Ishikawa (cell line): ENCODE measurements around the gene KISS1R.
A peak's percentile ranks its signal among the peaks of the same experiment; 100 is the strongest.

ENCODE experiments used
- CEBPB ChIP-seq: IDR thresholded peaks from 2 replicates; pipeline ENCODE4 v1.6.1; 2012
- CREB1 ChIP-seq: IDR thresholded peaks from 2 replicates; pipeline ENCODE4 v1.6.1; 2012; ENCODE audit warnings: low read depth
- EGR1 ChIP-seq: IDR thresholded peaks from 2 replicates; pipeline ENCODE4 v1.6.1; 2012
- EP300 ChIP-seq: IDR thresholded peaks from 2 replicates; pipeline ENCODE4 v1.6.1; 2012; ENCODE audit warnings: borderline replicate concordance
- FOXM1 ChIP-seq: IDR thresholded peaks from 2 replicates; pipeline ENCODE4 v1.6.1; 2012; ENCODE audit warnings: low read depth, borderline replicate concordance
- NFIC ChIP-seq: IDR thresholded peaks from 2 replicates; pipeline ENCODE4 v1.6.1; 2012
- RAD21 ChIP-seq: IDR thresholded peaks from 2 replicates; pipeline ENCODE4 v1.6.1; 2012; ENCODE audit warnings: low read depth
- TAF1 ChIP-seq: IDR thresholded peaks from 2 replicates; pipeline ENCODE4 v1.6.1; 2012; ENCODE audit warnings: low read depth, mild to moderate bottlenecking
- TCF12 ChIP-seq: IDR thresholded peaks from 2 replicates; pipeline ENCODE4 v1.6.1; 2012; ENCODE audit warnings: low read depth
- TEAD4 ChIP-seq: IDR thresholded peaks from 2 replicates; pipeline ENCODE4 v1.6.1; 2012
- USF1 ChIP-seq: IDR thresholded peaks from 2 replicates; pipeline ENCODE4 v1.6.1; 2012
- YY1 ChIP-seq: IDR thresholded peaks from 2 replicates; pipeline ENCODE4 v1.6.1; 2012; ENCODE audit warnings: low read depth
- ZBTB7A ChIP-seq: IDR thresholded peaks from 2 replicates; pipeline ENCODE4 v1.6.1; 2012; ENCODE audit warnings: low read depth
- TF ChIP-seq, protein P1 (sequence below): IDR thresholded peaks from 2 replicates; pipeline ENCODE4 v1.6.1; 2012
- TF ChIP-seq, protein P2 (sequence below): IDR thresholded peaks from 2 replicates; pipeline ENCODE4 v1.6.1; 2012; ENCODE audit warnings: low read depth, mild to moderate bottlenecking

Gene KISS1R

GRCh38 chr19:919199-920050 lies 2.3 kb downstream of the KISS1R start:
- TF ChIP-seq NFIC (peak; percentile 7; the same call in 1 of the 2 replicates), TAF1 (no peak), YY1 (peak; percentile 55), EGR1 (no peak), RAD21 (no peak), CEBPB (no peak), EP300 (no peak), USF1 (peak; percentile 69), FOXM1 (no peak), TEAD4 (no peak), TCF12 (peak; percentile 31; the same call in 1 of the 2 replicates), CREB1 (no peak), ZBTB7A (no peak)
- TF ChIP-seq, protein P1, sequence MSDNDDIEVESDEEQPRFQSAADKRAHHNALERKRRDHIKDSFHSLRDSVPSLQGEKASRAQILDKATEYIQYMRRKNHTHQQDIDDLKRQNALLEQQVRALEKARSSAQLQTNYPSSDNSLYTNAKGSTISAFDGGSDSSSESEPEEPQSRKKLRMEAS: peak; percentile 80
- TF ChIP-seq, protein P2, sequence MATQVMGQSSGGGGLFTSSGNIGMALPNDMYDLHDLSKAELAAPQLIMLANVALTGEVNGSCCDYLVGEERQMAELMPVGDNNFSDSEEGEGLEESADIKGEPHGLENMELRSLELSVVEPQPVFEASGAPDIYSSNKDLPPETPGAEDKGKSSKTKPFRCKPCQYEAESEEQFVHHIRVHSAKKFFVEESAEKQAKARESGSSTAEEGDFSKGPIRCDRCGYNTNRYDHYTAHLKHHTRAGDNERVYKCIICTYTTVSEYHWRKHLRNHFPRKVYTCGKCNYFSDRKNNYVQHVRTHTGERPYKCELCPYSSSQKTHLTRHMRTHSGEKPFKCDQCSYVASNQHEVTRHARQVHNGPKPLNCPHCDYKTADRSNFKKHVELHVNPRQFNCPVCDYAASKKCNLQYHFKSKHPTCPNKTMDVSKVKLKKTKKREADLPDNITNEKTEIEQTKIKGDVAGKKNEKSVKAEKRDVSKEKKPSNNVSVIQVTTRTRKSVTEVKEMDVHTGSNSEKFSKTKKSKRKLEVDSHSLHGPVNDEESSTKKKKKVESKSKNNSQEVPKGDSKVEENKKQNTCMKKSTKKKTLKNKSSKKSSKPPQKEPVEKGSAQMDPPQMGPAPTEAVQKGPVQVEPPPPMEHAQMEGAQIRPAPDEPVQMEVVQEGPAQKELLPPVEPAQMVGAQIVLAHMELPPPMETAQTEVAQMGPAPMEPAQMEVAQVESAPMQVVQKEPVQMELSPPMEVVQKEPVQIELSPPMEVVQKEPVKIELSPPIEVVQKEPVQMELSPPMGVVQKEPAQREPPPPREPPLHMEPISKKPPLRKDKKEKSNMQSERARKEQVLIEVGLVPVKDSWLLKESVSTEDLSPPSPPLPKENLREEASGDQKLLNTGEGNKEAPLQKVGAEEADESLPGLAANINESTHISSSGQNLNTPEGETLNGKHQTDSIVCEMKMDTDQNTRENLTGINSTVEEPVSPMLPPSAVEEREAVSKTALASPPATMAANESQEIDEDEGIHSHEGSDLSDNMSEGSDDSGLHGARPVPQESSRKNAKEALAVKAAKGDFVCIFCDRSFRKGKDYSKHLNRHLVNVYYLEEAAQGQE: no peak

GRCh38 chr19:920051-920864 lies 3.1 kb downstream of the KISS1R start:
- no peak for TF ChIP-seq TEAD4
- TF ChIP-seq RAD21: no peak
- TF ChIP-seq USF1: no peak
- TF ChIP-seq NFIC: no peak
- TF ChIP-seq EP300: no peak
- TF ChIP-seq ZBTB7A: peak; percentile 60; the same call in 1 of the 2 replicates
- TF ChIP-seq FOXM1: no peak
- TF ChIP-seq EGR1: peak; percentile 88
- no peak for TF ChIP-seq TAF1

GRCh38 chr19:924553-925086 lies 7.5 kb downstream of the KISS1R start:
- TF ChIP-seq CREB1: no peak
- no peak for TF ChIP-seq NFIC
- TF ChIP-seq, protein P2: no peak
- TF ChIP-seq USF1: no peak

GRCh38 chr19:925087-925525 lies 8.0 kb downstream of the KISS1R start:
- TF ChIP-seq, protein P1: peak; percentile 86
- TF ChIP-seq TCF12 (no peak), USF1 (peak; percentile 76), EP300 (no peak), EGR1 (no peak), TAF1 (no peak)
